Measurements from ENCODE around the gene MMP19.

GRCh38 chr12:55818140-55818728 lies 24.5 kb downstream of the MMP19 start:
- TF ChIP-seq TAF1 (IDR thresholded peaks at IDR 0.05; ENCODE audit: borderline replicate concordance, low read depth, low read length) (no peak), POLR2AphosphoS5 (IDR thresholded peaks at IDR 0.05; ENCODE audit: low read depth, low read length) (no peak)

Data from GM12892 (cell line).